HG03066 (cell line): ENCODE measurements around the gene PHF19.

Source experiments
- ATAC-seq: cut with Tn5 transposase; IDR thresholded peaks from one replicate; pipeline ENCODE4 v1.9.1; 2021; ENCODE audit warnings: low read depth; ENCODE audit not compliant: unreplicated experiment

PHF19 gene

DNA sequence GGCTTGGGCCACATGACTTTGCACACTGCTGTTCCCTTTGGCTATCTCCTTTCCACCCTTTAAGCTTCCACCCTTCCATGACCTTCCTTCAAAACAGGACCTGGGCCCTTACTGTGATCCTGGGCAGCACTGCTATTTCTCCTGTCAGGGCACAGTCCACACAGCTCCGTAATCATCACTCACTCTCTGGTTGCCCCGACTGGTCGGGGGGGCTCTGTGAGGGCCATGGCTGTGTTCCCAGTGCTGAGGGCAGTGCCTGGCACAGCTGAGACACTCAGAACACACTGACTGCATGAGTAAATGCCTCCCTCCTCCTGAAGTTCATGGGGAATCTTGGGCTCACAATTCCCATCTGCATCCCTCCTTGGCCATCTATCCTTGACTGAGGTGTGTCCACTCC, 37.4 kb upstream of the PHF19 start:
- no peak for ATAC-seq

DNA sequence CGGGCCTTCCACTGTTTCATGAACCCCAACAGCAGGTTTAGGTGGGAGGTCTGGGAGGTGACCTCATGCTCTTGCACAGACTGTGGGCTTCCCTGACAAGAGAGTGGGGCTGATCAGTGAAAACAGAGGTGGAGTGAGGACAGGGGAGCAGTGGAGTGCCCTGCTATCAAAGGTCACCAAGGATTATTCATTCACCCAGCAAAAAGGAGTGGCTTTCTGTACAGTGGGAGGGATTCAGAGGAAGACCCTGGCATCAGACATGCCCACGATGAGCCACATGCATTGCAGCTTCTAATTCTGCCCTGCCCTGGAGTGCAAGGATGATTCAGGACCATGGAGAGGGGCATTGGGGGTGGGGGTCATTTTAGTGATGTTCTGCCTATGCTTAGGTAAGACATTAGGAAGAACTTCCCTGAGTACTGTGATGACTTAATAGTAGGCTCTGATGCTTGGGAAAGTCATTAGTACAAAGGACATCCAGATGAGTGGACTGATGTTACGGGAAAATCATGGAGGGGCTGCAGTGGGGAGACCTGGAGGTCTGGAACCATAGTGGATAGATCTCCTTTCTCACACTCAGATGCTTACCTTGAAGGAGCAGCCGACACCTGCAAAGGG, 36.8 kb upstream of the PHF19 start:
- no peak for ATAC-seq

DNA sequence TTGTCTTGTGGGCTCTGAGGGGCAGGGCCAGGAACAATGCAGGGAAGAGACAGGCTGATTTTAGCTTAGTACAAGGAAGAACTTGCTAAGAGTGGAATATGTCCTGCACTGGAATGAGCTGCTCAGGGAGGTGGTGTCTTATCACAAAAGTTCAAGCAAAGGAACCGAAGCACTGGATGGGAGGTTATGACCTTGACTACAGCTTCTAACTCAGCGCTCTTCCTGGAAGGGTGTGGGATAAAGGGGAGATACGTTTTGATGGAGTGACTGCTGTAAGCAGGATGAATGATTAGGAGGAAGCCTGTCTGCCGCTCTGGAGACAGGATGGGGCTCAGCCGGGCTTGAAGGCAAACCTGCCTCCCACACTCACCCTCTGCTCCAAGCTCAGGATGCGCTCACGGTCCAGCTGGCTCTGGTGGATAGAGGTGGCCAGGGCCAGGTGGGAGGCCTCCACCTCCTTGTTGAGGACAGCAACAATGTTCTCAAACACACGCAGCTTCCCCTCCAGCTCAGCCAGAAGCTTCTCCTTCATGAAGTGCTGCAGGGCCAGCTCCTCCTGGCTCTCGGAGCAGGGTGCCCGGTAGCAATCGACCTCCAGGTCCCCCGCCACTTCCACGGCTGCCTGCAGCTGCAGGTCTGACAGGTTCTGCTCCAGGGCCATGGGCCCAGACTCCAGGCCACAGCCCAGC, 36.1 kb upstream of the PHF19 start:
- ATAC-seq = no peak

DNA sequence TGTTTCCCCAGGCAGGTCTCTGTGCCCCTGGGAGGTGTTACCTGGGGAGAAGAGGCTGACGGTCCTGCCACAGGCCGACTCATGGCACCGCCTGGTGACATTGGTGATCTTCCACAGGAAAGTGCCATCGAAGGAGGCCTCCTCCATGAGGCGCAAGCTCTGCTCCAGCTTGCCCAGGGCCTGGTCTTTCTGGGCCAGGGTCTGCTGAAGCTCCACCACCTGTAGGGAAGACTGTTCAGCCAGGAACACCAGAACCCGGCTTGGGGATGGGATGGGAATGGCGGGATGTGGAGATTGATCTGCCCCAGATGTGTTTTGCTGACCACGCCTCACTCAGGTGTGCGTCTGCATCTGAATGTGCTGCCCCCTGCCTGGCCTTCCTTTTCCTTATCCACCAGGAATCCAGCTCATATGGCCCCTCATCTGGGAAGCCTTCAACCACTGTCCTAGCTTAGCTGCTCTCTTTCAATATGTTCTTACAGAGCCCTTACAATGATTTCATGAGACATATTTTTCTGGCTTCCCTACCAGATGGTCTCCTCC, 34.4 kb upstream of the PHF19 start:
- ATAC-seq = no peak

DNA sequence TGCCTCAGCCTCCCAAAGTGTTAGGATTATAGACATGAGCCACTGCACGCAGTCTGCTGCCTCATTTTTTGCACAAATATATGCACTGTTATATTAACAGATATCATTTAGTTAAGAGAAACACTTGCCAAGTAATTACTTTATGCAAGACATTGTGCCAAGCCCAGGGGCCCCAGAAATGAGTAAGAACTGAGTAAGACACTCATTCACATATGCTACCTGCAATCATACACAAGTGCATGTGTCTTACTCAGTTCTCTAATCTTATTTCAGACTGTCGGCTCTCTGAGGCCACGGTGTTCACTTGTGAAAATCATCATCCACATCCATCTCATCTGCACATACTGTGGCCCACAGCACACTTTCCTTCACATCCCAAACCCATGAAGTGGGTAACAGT, 33.7 kb upstream of the PHF19 start:
- ATAC-seq = no peak

DNA sequence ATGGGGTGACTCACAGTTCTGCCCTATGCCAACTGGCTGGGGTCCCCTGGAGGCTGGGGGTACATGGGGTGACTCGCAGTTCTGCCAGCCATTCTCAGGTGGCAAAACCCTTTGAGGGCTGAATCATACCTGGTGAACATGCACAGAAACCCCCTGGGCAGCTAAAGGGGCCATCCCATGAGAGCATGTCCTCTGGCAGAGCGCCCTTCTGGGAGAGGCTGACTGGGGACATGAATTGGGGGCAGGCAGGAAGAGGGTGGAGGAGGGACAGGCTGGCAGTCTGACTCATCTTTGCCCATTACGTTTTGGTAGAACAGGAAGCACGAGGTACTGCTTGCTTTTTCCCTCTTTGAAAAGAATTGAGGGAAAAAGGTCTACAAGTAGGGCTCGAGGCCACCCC, 32.9 kb upstream of the PHF19 start:
- ATAC-seq = no peak

DNA sequence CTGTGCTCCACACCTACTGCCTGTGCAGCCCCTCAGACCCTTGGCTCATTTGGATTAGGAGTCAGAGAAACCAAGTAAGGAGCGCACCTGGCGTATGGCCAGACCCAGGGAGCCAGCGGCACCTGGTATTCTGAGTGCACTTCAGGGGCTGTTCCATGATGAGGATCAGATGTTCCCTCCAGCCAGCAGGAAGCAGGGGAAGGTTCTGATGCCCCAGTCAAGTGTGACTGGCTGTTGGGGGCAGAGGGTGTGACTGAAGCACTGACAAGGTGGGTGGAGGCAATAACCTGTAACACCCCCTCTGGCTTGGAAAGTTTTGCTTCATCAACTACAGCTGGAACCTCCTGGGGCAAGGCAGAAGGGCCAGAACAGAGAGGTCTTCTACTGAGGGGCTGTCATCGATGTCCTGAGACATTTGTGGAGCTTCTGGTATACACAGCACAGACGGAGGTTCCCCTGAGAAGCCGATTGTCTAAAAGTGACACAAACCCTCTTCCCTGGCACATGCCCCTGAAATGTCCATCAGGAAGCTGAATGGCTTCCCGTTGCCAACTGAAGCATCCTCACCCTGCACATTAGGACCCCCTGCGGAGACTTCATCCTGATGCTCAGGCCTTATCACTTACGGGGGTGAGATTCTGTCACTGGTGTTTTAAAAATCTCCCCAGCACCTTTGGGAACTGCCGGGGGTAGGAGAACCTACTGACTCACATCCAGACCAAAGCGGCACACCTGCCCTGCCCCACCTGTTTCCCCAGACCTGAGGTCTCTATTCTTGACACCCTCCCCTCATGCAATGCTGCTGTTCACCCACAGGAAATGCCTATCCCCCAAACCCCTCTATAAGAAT, 28.6 kb upstream of the PHF19 start:
- no peak for ATAC-seq

DNA sequence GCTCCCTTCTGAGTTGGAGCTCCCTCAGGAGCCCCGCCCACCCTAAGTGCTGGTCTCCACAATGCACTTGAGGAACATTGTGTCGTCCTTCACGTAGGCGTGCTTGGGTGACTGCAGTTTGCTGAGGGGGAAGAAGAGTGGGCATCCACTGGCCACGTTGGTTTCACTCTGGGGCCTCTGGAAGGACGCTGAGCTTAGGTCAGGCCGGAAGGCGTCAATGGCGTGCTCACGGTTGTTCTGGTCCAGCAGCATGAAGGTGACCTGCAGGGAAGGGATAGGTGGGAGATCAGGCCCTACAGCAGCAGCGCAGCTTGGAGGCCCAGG, 28.0 kb upstream of the PHF19 start:
- no peak for ATAC-seq

DNA sequence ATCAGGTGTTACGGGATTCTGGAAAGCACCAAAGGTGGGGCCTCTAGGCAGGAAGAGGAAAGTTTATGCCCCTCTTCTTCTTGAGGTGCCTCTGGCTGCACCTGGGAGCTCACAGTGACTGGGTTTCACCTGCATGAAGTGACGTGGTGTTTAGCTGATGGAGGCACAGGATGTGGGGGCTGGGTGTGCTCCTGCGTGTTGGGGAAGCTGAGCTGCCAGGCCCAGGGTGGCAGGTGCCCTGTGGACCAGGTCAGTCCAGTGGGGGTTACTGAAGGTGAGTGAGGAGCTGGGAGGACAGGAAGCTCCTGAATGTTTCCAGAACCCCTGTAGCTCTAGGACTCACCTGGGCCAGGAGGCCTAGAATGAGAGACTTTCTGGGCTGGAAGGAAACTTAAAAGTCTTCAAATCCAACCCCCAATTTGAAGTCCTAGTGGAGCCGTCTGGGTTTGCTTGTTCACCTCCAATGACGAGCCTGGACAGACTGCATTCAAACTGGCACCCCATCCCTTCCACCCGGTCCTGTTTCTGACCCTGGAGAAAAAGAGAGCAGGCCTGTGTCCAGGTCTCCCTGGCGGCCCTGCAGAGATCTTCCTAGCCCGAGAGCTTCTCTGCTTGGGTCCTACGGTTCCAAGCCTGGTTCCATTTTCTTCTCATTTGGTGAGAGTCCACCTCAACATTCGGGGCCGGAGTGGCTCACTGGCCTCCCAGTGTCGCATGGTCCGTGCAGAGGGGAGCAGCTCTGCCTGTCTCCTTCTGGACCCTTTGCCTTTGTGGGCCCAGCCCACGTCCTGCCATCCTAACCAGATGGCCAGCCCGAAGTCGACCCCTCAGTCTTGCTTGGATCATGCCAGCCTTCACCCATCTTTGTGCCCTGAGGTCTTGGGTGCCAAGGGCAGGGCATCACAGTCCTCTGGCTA, 27.3 kb upstream of the PHF19 start:
- ATAC-seq = no peak

DNA sequence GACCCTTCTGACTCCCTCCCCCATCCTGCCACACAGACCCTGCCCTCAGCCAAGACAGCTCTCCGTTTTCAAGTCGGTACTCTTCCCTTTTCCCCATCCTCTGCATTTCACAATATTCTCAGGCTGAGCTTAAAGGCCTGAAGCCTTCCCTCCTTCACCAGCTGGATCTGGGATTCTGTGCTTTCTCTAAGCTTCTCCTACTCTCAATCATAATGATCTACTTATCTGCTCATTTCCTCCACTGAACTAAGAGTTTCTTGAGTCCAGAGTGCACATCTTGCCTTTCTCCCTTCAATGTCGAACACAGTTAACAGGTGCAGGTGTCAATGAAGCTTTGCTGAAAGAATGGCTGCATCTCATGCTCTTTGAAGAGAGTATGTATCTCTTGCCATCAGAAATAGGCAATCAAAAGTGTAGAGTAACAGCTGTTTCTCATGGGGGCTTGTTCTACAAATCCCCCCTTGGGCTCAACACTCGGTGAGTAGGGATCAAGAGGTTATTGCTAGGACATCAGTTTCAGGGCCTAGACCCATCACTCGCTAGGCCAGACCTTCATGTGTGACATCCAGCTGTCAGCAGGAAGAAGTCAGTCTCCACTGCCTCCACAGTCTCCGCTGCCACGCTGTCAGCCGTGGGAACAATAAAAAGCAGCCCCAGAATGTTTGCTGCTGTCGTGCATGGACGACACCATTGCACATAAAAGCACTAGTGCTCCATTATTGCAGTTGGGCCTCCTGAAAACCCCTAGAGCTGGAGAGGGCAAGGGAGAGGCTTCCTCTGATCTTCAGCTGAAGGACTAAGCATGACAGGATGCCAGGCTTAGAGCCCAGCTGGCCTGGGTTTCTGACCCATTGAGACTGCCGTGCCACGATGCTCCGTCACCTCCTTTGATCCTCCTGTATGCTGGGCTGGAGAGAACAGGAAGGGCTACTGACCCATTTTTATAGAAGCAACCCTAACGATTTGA, 25.9 kb upstream of the PHF19 start:
- no peak for ATAC-seq

DNA sequence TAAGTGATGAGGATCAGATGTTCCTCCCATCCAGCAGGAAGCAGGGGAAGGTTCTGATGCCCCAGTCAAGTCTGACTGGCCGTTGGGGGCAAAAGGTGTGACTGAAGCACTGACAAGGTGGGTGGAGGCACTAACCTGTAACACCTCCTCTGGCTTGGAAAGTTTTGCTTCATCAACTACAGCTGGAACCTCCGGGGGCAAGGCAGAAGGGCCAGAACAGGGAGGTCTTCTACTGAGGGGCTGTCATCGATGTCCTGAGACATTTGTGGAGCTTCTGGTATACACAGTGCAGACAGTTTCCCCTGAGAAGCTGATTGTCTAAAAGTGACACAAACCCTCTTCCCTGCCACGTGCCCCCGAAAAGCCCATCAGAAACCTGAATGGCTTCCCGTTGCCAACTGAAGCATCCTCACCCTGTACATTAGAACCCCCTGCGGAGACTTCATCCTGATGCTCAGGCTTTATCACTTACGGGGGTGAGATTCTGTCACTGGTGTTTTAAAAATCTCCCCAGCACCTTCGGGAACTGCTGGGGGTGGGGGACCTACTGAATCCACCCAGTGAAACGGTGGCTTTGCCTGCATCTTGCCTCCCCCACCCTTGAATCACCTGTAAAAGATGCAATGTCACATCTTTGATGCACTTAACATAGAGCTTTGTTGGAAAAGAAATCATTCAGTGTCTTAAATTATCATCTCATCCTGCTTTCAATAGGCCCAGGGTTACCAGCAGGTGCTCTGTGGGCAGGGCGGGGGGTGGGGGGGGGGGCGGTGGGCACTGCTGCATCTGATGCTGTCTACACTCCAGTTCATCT, 25.0 kb upstream of the PHF19 start:
- no peak for ATAC-seq

DNA sequence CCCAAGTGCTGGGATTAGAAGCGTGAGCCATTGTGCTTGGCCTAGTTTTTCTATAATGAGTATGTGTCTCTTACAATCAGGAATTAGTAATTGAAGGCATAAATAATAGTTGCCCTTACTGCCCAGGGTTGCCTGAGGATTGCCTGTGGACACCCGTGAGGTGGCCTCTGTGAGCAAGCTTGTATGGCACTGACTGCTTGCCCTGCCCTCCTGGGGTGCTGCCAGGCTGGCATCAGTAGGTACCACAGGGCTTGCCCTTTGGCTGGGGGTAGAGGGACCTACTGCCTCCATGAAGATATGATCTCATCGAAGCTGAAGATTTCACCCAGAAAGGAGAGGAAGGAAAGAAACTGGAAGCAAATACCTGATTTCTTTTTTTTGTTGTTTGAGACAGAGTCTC, 23.8 kb upstream of the PHF19 start:
- no peak for ATAC-seq

DNA sequence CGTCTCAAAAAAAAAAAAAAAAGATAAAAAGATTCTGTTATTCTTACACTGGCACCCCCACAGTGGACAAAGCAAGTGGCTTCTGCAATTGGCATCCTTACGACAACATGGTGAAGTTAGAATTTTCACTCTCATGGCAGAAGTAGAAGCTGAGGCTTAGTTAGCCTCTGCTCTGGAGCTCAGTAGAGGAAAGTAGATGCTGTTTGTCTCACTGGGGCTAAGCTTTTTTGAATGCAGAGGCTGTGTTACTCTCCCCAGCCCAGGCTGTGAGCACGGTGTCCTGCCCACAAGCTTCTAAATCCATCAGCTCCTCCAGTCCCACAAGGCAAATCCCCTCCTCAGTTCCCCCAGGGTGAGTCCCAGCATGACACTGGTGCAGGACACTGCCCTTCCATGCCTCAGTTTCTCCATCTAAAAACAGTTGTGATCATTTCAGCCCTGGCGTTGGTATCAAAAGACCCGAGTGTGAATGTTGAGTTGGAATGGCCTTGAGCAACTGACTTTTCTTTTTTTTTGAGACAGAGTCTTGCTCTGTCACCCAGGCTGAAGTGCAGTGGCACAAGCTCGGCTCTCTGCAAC, 22.6 kb upstream of the PHF19 start:
- no peak for ATAC-seq

DNA sequence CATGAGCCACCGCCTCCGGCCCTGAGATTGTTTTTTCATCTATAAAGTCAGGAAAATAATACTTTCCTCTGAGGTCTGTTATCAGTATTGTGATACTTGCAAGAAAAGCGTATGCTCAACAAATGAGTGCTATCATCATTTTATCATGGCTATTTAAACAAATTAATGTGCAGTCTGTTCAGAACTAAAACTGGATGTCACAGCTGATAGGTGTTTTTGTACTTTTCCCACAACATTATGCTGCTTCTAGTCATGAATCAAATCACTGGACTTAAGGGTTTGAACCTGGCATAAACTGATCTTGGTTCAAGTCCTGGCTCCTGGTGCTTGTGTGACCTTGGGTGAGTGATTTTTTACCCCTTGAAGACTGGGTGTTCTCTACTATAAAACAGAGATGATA, 21.4 kb upstream of the PHF19 start:
- no peak for ATAC-seq

DNA sequence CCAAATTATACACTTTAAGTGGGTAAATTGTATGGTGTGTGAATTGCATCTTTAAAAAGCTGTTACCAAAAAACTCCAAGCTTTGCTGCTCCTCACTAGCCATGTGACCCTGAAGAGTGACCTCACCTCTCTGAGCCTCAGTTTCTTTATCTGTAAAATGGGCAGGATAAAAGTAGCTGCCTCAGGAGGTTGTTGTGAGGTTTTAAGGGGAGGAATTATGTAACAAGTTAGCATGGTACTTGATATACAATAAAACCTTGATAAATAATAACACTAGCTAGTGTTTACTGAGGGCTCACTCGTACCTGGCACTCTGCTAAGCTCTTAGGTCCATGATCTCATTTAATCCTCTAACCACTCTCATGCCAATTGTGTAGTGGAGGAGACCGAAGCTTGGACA, 19.0 kb upstream of the PHF19 start:
- no peak for ATAC-seq

DNA sequence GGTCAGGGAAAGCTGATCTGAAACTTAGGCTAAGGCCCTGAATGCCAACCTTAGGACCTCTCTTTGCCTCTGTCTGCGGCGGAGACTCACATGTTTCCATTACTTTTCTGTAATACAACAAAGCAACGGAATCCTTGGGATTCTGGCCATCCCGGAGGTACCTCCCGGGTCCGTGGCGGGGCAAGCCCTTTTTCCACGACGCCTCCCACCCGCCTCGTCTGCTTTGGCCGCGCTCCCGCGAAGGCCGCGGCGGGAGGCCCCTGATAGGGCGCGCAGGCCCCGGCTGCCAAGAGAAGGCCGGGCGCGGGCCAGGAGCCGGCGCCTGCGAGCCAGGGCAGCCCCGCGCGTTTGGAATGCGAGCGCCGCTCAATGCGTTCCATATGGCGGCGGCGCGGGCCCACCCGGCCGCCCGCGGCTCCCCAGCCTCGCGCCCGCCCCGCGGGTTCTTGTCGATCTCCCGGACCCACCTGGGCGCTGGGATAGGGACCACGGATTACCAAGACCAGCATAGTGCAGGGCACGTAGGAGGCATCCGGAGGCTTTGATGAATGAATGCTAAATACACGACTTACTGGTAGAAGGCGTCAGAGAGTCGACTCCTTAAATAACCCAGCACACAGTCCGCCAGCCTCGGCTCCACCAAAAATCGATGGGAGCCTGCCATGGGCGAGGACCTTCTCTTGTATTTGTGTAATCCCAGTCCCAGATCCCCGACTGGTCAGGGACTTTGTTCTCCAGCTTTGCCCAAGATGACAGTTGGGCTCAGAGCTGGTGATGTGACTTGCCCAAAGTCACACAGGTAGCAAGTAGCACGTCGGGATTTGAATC, 17.5 kb upstream of the PHF19 start:
- no peak for ATAC-seq

DNA sequence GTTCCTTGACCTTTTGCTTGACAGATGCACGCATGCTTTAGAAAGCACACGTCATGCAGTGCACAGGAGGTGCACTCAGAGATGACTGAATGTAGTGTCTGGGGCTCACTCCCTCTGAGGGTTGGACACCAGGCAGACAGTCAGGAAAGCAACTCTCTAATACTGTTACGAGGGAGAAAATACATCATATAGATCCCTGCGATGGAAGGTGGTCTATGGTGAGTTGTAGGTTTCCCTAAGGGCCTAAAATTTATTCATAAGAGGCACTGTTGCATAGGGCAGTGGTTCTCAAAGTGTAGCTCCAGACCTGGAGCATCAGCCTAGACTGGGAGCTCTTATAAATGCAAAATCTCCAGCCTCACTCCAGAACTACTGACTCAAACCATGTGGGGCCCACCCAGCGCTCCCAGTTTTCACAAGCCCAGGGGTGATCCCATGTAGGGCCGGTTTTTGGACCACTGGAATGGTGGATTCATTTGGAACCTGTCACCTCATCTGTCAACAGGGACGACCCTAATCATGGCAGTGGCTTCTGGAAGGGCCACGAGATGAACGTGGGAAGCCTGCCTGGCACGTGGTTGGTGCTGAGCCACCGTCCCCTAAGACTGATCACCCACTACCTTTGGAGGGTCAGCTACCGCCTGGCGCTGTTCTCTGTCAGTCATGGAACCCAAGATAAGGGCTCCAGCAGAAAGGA, 16.8 kb upstream of the PHF19 start:
- ATAC-seq = no peak
